Activated T-helper 1 cell treated with anti-CD3 and anti-CD28 coated beads, Interleukin-12 subunit alpha, Interleukin-12 subunit beta, Interleukin-2, Interleukin-4 antibody, amounts not matched to agents 30 ng/mL and 10 ng/mL and 1 ng/mL, durations not matched to agents 14 hours and 24 hours and 36 hours (primary cell): ENCODE results near the gene BCL2L15. TPM values are rescaled to one million over a fixed set of nuclear protein-coding genes. Genes with fewer than 3 reads are reported as not detected.
"Not testable (repeated sequence)": the region's sequence is repeated elsewhere in the genome, so short reads cannot be mapped to it uniquely, and the experiment has no call there.

Source experiments
- DNase-seq: peaks from one replicate; pipeline ENCODE4 v3.0.0; 2021; ENCODE audit warnings: low spot score
- H3K27ac Mint-ChIP-seq: one replicate; pipeline ENCODE4 v1.8.0; 2021; ENCODE audit warnings: mild to moderate bottlenecking, mixed read lengths
- H3K27me3 Mint-ChIP-seq: one replicate; pipeline ENCODE4 v1.8.0; 2022; ENCODE audit warnings: mild to moderate bottlenecking, moderate library complexity, mixed read lengths; ENCODE audit not compliant: insufficient read depth
- H3K36me3 Mint-ChIP-seq: one replicate; pipeline ENCODE4 v1.8.0; 2021; ENCODE audit warnings: low read depth, mixed read lengths
- H3K4me1 Mint-ChIP-seq: one replicate; pipeline ENCODE4 v1.8.0; 2021; ENCODE audit warnings: low read depth, mixed read lengths
- H3K4me3 Mint-ChIP-seq: one replicate; pipeline ENCODE4 v1.8.0; 2021; ENCODE audit warnings: mild to moderate bottlenecking, moderate library complexity, mixed read lengths
- H3K9me3 Mint-ChIP-seq: one replicate; pipeline ENCODE4 v1.8.0; 2021; ENCODE audit warnings: mixed read lengths
- intact Hi-C: fragments of 100-400 bp; cut with micrococcal nuclease; formaldehyde crosslinking; loops from one replicate; pipeline ENCODE4 v1.15.1; 2024
- total RNA-seq: library from RNA; stranded (reverse); gene quantifications from 2 replicates; pipeline ENCODE4 v1.2.3, GENCODE V29; 2022

The BCL2L15 gene
- total RNA-seq, 1 donor from 2014 or later = 0.67 TPM

- no peak for DNase-seq
- no peak overlapping the region for H3K4me3 Mint-ChIP-seq
- H3K9me3 Mint-ChIP-seq = no peaks in the 10 kb centered on the region
- H3K36me3 Mint-ChIP-seq = peaks cover 61% of the 10 kb centered on the region
- H3K27ac Mint-ChIP-seq = no peak overlapping the region
- intact Hi-C loops = loop anchor here (2.0 kb wide), 1 partner anchor 14 kb away; no protein-coding TSS in a partner anchor
- H3K27me3 Mint-ChIP-seq = no peaks in the 10 kb centered on the region
- H3K4me1 Mint-ChIP-seq = peaks cover 50% of the 10 kb centered on the region
Observed at GRCh38 chr1:113858418-113858817, 29.0 kb downstream of the BCL2L15 start.

GRCh38 chr1:113857776-113858175 lies 29.6 kb downstream of the BCL2L15 start:
- no peak overlapping the region for H3K27ac Mint-ChIP-seq
- H3K4me1 Mint-ChIP-seq = peaks cover 49% of the 10 kb centered on the region
- H3K4me3 Mint-ChIP-seq = no peak overlapping the region
- intact Hi-C loops = loop anchor here (2.0 kb wide), 1 partner anchor 13 kb away; no protein-coding TSS in a partner anchor
- H3K27me3 Mint-ChIP-seq = no peaks in the 10 kb centered on the region
- H3K36me3 Mint-ChIP-seq = peaks cover 57% of the 10 kb centered on the region
- H3K9me3 Mint-ChIP-seq = no peaks in the 10 kb centered on the region
- no peak for DNase-seq

GRCh38 chr1:113856401-113856790 lies 31.0 kb downstream of the BCL2L15 start:
- Mint-ChIP-seq H3K4me3 (no peak overlapping the region), H3K27ac (no peak overlapping the region), H3K4me1 (peaks cover 37% of the 10 kb centered on the region), H3K36me3 (peaks cover 59% of the 10 kb centered on the region), H3K9me3 (no peaks in the 10 kb centered on the region), H3K27me3 (no peaks in the 10 kb centered on the region)
- no peak for DNase-seq
- intact Hi-C loops = no loop called here

- no peak for DNase-seq
- H3K36me3 Mint-ChIP-seq = peaks cover 58% of the 10 kb centered on the region
- H3K4me3 Mint-ChIP-seq = no peak overlapping the region
- H3K9me3 Mint-ChIP-seq = no peaks in the 10 kb centered on the region
- intact Hi-C loops = no loop called here
- H3K4me1 Mint-ChIP-seq = peaks cover 33% of the 10 kb centered on the region
- H3K27me3 Mint-ChIP-seq = no peaks in the 10 kb centered on the region
- no peak overlapping the region for H3K27ac Mint-ChIP-seq
Observed at GRCh38 chr1:113855630-113856400, 31.6 kb downstream of the BCL2L15 start.

- Mint-ChIP-seq H3K27me3 (no peaks in the 10 kb centered on the region), H3K27ac (peak overlapping the region; percentile 16), H3K36me3 (peaks cover 61% of the 10 kb centered on the region), H3K4me1 (peaks cover 28% of the 10 kb centered on the region), H3K4me3 (no peak overlapping the region), H3K9me3 (no peaks in the 10 kb centered on the region)
- no peak for DNase-seq
- intact Hi-C loops = no loop called here
Observed at GRCh38 chr1:113854234-113854633, 33.1 kb downstream of the BCL2L15 start.

GRCh38 chr1:113852694-113853093 lies 34.7 kb downstream of the BCL2L15 start:
- H3K27me3 Mint-ChIP-seq, intact Hi-C loops, H3K27ac Mint-ChIP-seq, H3K4me3 Mint-ChIP-seq, DNase-seq, H3K9me3 Mint-ChIP-seq: not testable (repeated sequence)
- Mint-ChIP-seq H3K4me1 (peaks cover 23% of the 10 kb centered on the region), H3K36me3 (peaks cover 55% of the 10 kb centered on the region)

GRCh38 chr1:113850127-113850796 lies 37.1 kb downstream of the BCL2L15 start:
- no peaks in the 10 kb centered on the region for H3K27me3 Mint-ChIP-seq
- H3K36me3 Mint-ChIP-seq = peaks cover 55% of the 10 kb centered on the region
- intact Hi-C loops = no loop called here
- no peaks in the 10 kb centered on the region for H3K9me3 Mint-ChIP-seq
- no peak overlapping the region for H3K4me3 Mint-ChIP-seq
- no peak for DNase-seq
- H3K4me1 Mint-ChIP-seq = peaks cover 23% of the 10 kb centered on the region
- peak overlapping the region; percentile 86 for H3K27ac Mint-ChIP-seq

GRCh38 chr1:113849072-113849471 lies 38.3 kb downstream of the BCL2L15 start:
- no peak for DNase-seq
- H3K27ac Mint-ChIP-seq = no peak overlapping the region
- H3K4me3 Mint-ChIP-seq = no peak overlapping the region
- peaks cover 48% of the 10 kb centered on the region for H3K36me3 Mint-ChIP-seq
- peaks cover 14% of the 10 kb centered on the region for H3K4me1 Mint-ChIP-seq
- no peaks in the 10 kb centered on the region for H3K27me3 Mint-ChIP-seq
- intact Hi-C loops = no loop called here
- no peaks in the 10 kb centered on the region for H3K9me3 Mint-ChIP-seq

- intact Hi-C loops = loop anchor here (1.0 kb wide), 1 partner anchor 22 kb away; no protein-coding TSS in a partner anchor
- no peak overlapping the region for H3K27ac Mint-ChIP-seq
- H3K36me3 Mint-ChIP-seq = peaks cover 52% of the 10 kb centered on the region
- H3K4me3 Mint-ChIP-seq = no peak overlapping the region
- H3K9me3 Mint-ChIP-seq = no peaks in the 10 kb centered on the region
- DNase-seq = no peak
- H3K4me1 Mint-ChIP-seq = peaks cover 13% of the 10 kb centered on the region
- no peaks in the 10 kb centered on the region for H3K27me3 Mint-ChIP-seq
Observed at GRCh38 chr1:113846391-113847035, 40.9 kb downstream of the BCL2L15 start.

- intact Hi-C loops = no loop called here
- H3K27ac Mint-ChIP-seq = no peak overlapping the region
- peaks cover 7% of the 10 kb centered on the region for H3K4me1 Mint-ChIP-seq
- H3K27me3 Mint-ChIP-seq = no peaks in the 10 kb centered on the region
- no peak for DNase-seq
- no peak overlapping the region for H3K4me3 Mint-ChIP-seq
- no peaks in the 10 kb centered on the region for H3K9me3 Mint-ChIP-seq
- peaks cover 44% of the 10 kb centered on the region for H3K36me3 Mint-ChIP-seq
Observed at GRCh38 chr1:113836534-113836933, 50.8 kb downstream of the BCL2L15 start.

GRCh38 chr1:113835686-113836290 lies 51.6 kb downstream of the BCL2L15 start:
- Mint-ChIP-seq H3K4me1 (peaks cover 7% of the 10 kb centered on the region), H3K27ac (no peak overlapping the region), H3K9me3 (no peaks in the 10 kb centered on the region), H3K4me3 (no peak overlapping the region), H3K27me3 (no peaks in the 10 kb centered on the region), H3K36me3 (peaks cover 44% of the 10 kb centered on the region)
- DNase-seq = no peak
- intact Hi-C loops = loop anchor here (1.0 to 2.0 kb wide), 5 partner anchors 21 to 448 kb away; partner anchors contain the start of genes DCLRE1B and HIPK1

GRCh38 chr1:113834716-113835115 lies 52.7 kb downstream of the BCL2L15 start:
- H3K27me3 Mint-ChIP-seq = no peaks in the 10 kb centered on the region
- H3K4me1 Mint-ChIP-seq = peaks cover 7% of the 10 kb centered on the region
- H3K9me3 Mint-ChIP-seq = no peaks in the 10 kb centered on the region
- H3K27ac Mint-ChIP-seq = no peak overlapping the region
- no peak for DNase-seq
- peaks cover 45% of the 10 kb centered on the region for H3K36me3 Mint-ChIP-seq
- intact Hi-C loops = loop anchor here (1.0 to 2.0 kb wide), 5 partner anchors 20 to 449 kb away; partner anchors contain the start of genes DCLRE1B and HIPK1
- no peak overlapping the region for H3K4me3 Mint-ChIP-seq
